GM10266 (cell line): Measurements from ENCODE around the gene PRRT2.
"Not testable (repeated sequence)": the region's sequence is repeated elsewhere in the genome, so short reads cannot be mapped to it uniquely, and the experiment has no call there.

Experiments
- DNase-seq: peaks from one replicate; pipeline ENCODE4 v3.0.0; 2012; ENCODE audit errors: extremely low spot score
- CTCF ChIP-seq: IDR thresholded peaks from 2 replicates; pipeline ENCODE4 v1.5.1; 2012; ENCODE audit warnings: mild to moderate bottlenecking, low read depth; ENCODE audit not compliant: control insufficient read depth, insufficient read depth; ENCODE audit errors: missing control alignments

PRRT2 gene

GRCh38 chr16:29770250-29770929 lies 41.6 kb upstream of the PRRT2 start:
- no peak for TF ChIP-seq CTCF
- DNase-seq: no peak

- DNase-seq: not testable (repeated sequence)
These were observed 39.7 kb upstream of the PRRT2 start for GRCh38 chr16:29772330-29772729.

DNA sequence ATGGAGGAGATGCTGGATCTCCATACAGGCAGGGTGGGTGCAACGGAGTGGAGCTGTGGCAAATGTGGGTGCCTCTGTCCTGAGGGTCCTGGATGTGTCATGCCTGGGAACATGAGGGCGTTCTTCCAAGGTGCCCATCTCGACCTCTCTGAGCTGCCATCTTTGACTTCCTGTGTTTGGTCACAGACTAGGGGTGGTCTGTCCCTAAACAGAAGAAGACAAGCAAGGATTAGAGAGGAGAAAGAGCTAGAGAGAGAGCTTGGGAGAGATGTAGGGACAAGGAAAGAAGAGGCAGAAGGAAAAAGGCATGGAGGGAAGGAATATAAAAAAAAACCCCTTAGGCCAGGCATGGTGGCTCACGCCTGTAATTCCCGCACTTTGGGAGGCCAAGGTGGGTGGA lies 37.3 kb upstream of the PRRT2 start:
- no peak for DNase-seq
- TF ChIP-seq CTCF: no peak

DNA sequence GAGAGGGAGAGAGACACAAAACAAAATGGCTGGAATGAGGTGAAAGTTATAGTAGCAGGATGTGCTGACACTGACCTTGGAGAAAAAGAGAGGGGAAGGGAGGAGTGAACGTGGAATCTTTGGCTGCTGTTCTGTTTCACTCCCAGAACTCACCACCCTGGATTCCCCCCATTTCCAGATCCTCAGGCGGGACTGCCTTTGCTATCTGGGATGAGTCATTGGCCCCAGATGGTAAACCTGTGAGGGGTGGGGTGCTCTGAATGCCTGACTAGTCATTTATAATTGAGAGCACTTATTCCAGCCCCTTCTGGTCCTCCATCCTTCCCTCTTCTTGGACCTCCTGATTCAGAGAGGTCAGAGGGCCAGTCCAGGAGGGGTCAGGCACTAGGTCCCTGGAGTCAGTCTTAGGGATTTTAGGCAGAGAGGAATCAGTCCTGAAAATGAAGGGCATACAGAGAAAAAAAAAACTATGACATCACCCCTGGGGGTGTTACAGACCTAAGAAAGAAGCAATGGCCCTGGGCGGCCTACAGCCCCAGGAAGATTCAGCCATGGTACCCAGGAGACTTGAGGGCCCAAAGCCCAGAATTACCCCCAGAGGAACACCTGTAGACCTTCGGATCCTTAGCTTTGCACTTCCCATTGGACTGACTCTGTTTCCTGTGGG lies 36.1 kb upstream of the PRRT2 start:
- no peak for TF ChIP-seq CTCF
- no peak for DNase-seq

DNA sequence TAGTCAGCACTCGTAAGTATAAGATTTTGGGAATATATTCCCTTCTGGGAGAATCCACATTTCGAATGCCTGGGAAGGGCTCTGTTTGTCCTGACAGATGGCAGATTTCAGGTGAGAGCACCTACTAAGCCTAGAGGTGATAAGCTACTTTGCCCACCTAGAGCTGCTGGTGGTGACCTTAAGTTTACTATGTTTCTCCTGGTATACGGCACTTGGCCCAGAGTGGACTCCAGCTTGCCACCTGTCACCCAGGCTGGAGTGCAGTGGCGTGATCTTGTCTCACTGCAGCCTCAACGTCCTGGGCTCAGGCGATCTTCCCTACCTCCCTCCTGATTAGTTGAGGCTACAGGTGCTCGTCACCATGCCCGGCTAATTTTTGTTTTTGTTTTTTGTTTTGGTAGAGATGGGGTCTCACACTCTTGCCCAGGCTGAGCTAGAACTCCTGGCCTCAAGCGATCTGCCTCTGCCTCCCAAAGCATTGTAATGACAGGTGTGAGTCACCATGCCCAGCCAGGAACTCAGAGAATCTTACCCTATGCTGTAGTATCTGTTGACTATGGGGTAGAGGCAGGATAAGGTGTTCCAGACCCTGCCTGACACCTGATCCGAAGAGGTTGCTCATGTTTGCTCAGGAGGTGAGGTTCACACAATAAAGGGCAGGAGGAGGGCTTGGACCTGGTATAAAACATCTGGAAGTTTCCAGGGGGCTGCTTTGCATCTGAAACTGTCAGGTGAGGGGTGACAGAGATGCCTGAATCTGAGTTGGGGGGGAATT lies 34.2 kb upstream of the PRRT2 start, which contains the start of gene ZG16:
TSS of gene ZG16 (plus strand) at position 681 of the 775 bp plus-strand sequence. CDS start 1,011 bp downstream, outside the sequence.
- no peak for DNase-seq
- no peak for TF ChIP-seq CTCF

- TF ChIP-seq CTCF: no peak
These were observed 32.5 kb upstream of the PRRT2 start for GRCh38 chr16:29779474-29779873.

GRCh38 chr16:29783094-29783953 lies 28.7 kb upstream of the PRRT2 start:
- DNase-seq: not testable (repeated sequence)

More at GRCh38 chr16:29779474-29779873, 32.5 kb upstream of the PRRT2 start:
- DNase-seq: no peak

DNA sequence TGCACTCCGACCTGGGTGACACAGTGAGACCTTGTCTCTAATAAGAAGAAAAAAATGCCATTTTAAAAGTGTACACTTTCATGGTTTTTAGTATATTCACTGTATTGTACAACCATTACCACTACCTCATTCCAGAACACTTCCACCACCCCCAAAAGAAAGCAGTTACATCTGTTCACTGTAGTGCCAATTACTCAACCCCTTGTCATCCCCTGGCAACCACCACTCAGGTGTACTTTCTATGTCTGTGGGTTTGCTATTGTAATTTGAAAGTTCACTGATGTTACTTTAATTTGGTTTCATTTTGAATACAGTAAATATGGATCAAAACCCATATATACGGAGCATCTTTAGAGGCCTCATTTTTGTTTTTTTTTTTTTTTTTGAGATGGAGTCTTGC lies 27.8 kb upstream of the PRRT2 start:
- no peak for TF ChIP-seq CTCF
- DNase-seq: no peak
